ENCODE results near the gene DTD1.
A peak's percentile ranks its signal among the peaks of the same experiment; 100 is the strongest.
"Not testable (repeated sequence)": the region's sequence is repeated elsewhere in the genome, so short reads cannot be mapped to it uniquely, and the experiment has no call there.

Gene DTD1

DNA sequence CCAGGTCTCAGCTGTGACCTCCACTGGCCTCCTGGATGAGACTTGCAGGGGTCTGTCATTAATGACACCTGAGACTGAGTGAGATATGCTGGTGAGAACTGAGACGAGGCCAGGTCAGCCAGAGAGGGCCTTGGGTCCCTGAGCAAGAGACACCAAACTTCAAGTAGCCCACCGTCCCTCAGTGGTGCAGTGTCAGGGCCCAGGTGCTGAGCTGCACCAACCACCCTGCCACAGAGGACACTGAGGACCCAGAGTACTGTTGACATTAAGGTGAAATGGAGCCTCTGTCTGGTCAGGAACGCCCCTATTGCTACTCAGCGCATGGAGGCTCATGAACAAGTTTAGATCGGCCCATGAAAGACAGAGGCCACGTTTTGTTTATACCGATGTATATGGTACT, 161.7 kb downstream of the DTD1 start:
- Mint-ChIP-seq H3K36me3 (peaks cover 31% of the 10 kb centered on the region), H3K27ac (no peak overlapping the region), H3K27me3 (no peaks in the 10 kb centered on the region), H3K4me3 (no peak overlapping the region), H3K4me1 (peaks cover 34% of the 10 kb centered on the region), H3K9me3 (no peaks in the 10 kb centered on the region)
- no peak for ATAC-seq

DNA sequence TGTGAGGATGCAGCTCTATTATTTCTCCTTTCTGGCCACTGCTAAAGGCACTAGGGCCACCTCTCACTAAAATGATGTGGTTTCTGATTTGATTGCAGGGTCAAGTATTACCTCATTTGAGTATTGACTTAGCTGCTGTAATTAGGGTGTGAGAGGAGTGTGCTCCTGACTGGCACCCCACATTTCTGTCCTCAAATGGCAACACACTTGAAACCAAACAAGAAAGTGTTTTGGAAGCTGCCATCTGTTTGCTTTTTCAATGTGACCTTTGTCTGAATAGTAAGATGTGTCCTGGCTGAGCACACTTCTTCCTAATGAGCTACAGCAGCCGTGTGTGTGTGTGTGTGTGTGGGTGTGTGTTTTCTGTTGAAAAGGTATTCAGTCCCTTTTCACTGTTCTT, 162.9 kb downstream of the DTD1 start:
- H3K4me1 Mint-ChIP-seq = peaks cover 35% of the 10 kb centered on the region
- no peak overlapping the region for H3K4me3 Mint-ChIP-seq
- H3K36me3 Mint-ChIP-seq = peaks cover 21% of the 10 kb centered on the region
- ATAC-seq = peak; percentile 35
- H3K27ac Mint-ChIP-seq = peak overlapping the region; percentile 64
- no peaks in the 10 kb centered on the region for H3K9me3 Mint-ChIP-seq
- H3K27me3 Mint-ChIP-seq = no peaks in the 10 kb centered on the region

DNA sequence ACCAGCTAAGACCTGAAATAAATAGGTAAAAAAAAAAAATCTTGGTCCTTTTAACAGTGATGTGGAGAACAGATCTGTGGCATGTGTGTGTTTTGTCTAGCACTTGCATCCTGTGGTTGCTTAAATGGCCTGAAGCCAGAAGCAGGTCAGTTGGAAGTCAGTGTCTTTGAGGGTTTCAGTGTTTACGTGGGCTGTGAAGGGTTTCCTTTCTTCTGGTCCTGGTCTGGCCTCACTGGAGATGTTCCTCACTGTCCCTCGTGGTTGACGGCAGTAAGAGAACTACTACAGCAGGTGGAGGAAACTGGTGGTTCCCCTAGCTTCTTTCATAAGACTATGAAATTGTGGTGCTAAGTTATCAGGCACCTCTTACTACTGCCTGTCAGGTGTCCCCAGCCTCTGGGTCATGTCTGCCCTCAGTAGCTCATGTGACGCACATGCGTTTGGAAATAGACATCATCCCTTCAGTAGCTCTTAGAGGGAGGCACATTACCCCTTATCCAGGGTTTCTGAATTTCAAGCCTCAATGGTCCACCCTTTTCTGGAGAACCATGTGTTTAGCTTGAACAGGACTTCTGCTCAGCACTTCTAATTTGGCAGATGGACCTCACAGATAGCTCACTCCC, 166.3 kb downstream of the DTD1 start:
- Mint-ChIP-seq H3K4me3 (no peak overlapping the region), H3K36me3 (peaks cover 8% of the 10 kb centered on the region), H3K4me1 (peaks cover 39% of the 10 kb centered on the region), H3K9me3 (no peaks in the 10 kb centered on the region), H3K27ac (no peak overlapping the region), H3K27me3 (no peaks in the 10 kb centered on the region)
- ATAC-seq = peak; percentile 91

DNA sequence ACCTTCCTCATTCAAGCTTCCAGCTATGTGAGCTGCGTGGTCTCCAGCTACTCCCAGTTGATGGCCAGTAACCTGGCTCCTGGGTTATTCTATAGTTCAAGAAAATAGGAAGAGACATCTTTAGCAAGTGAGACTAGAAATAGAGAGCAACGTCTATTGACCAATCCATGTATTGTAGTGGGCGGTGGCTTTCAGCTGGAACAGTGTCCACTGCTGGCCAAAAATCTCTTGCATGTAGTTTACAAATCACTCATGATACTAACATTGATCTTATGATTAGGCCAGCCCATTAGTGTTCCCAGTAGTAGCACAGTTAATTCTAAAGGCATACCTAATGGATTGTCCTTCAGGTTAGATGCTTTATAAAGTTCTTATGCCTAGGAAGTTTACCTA, 166.8 kb downstream of the DTD1 start:
- Mint-ChIP-seq H3K4me3 (no peak overlapping the region), H3K4me1 (peaks cover 39% of the 10 kb centered on the region), H3K27me3 (no peaks in the 10 kb centered on the region), H3K36me3 (peaks cover 6% of the 10 kb centered on the region), H3K27ac (no peak overlapping the region), H3K9me3 (no peaks in the 10 kb centered on the region)
- ATAC-seq = no peak

DNA sequence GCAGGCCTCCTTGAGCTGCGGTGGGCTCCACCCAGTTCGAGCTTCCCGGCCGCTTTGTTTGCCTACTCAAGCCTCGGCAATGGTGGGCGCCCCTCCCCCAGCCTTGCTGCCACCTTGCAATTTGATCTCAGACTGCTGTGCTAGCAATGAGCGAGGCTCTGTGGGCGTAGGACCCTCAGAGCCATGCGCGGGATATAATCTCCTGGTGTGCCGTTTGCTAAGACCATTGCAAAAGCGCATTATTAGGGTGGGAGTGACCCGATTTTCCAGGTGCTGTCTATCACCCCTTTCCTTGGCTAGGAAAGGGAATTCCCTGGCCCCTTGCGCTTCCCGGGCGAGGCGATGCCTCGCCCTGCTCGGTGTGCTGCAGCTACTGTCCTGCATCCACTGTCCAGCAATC, 173.0 kb downstream of the DTD1 start:
- not testable (repeated sequence) for H3K27ac Mint-ChIP-seq, H3K27me3 Mint-ChIP-seq, H3K4me3 Mint-ChIP-seq, H3K4me1 Mint-ChIP-seq, ATAC-seq, H3K9me3 Mint-ChIP-seq
- peaks cover 25% of the 10 kb centered on the region for H3K36me3 Mint-ChIP-seq

DNA sequence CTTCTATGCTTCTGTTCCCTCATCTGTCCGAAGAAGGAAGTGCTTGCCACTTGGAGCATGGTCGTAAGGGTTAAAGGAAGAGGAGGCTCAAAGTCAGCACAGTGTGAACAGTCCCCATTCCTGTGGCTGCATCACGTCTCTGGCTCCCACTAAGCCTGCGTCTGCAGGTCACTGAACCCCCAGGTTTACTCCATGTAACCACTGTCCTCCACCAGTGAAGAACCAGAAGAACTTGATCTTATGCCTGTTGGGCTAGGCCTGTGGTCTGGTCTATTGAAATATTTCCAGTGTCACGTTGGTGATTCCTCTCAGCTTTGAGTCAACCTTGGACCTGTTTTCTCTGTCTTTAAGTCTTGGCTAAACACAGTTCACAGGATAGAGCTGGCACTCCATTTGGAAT, 179.8 kb downstream of the DTD1 start:
- no peak for ATAC-seq
- Mint-ChIP-seq H3K9me3 (no peaks in the 10 kb centered on the region), H3K4me3 (no peak overlapping the region), H3K4me1 (no peaks in the 10 kb centered on the region), H3K27ac (no peak overlapping the region), H3K36me3 (peaks cover 20% of the 10 kb centered on the region), H3K27me3 (no peaks in the 10 kb centered on the region)

DNA sequence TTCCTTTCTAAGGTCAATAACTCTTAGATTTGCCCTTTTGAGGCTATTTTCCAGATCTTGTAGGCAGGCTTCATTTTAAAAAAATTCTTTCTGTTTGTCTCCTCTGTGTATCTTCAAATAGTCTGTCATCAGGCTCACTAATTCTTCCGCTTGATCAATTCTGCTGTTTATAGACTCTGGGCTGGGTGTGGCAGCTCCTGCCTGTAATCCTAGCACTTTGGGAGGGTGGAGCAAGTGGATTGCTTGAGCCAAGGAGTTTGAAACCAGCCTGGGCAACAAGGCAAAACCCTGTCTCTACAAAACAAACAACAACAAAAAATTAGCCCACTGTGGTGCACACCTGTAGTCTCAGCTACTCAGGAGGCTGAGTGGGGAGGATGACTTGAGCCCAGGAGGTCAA, 185.7 kb downstream of the DTD1 start:
- no peaks in the 10 kb centered on the region for H3K9me3 Mint-ChIP-seq
- H3K4me1 Mint-ChIP-seq = no peaks in the 10 kb centered on the region
- H3K4me3 Mint-ChIP-seq = no peak overlapping the region
- H3K27me3 Mint-ChIP-seq = peaks cover 12% of the 10 kb centered on the region
- H3K36me3 Mint-ChIP-seq = no peaks in the 10 kb centered on the region
- ATAC-seq = no peak
- no peak overlapping the region for H3K27ac Mint-ChIP-seq

DNA sequence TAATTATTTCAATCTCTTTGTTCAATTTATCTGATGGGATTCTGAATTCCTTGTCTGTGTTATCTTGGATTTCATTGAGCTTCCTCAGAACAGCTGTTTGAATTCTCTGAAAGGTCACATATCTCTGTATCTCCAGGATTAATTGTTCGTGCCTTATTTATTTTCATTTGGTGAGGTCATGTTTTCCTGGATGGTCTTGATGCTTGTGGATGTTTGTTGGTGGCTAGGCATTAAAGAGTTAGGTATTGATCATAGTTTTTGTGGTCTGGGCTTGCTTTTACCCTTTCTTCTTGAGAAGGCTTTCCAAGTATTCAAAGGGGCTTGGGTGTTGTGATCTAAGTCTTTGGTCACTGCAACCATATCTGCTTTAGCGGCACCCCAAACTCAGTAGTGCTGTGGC, 186.4 kb downstream of the DTD1 start:
- H3K9me3 Mint-ChIP-seq = no peaks in the 10 kb centered on the region
- no peaks in the 10 kb centered on the region for H3K36me3 Mint-ChIP-seq
- H3K27me3 Mint-ChIP-seq = peaks cover 12% of the 10 kb centered on the region
- ATAC-seq = no peak
- no peaks in the 10 kb centered on the region for H3K4me1 Mint-ChIP-seq
- H3K27ac Mint-ChIP-seq = no peak overlapping the region
- H3K4me3 Mint-ChIP-seq = no peak overlapping the region

DNA sequence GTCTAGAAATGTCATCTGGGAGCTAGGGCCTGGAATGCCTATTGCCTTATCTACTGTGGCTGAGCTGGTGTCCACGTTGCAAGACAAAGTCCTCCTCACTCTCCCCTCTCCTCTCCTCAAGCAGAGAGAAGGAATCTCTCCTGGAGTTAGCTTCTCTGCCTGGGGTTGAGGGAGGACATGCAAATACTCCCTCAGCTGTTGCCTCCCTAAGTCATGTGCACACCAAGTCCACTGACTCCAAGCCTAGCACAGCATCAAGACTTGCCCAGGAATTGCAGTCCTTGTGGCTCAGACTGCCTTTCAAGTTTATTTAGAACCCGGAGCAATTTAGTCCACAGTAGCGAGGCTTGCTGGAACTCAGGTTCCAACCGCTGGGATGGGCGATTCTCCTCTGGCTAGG, 187.8 kb downstream of the DTD1 start:
- no peak for ATAC-seq
- Mint-ChIP-seq H3K36me3 (no peaks in the 10 kb centered on the region), H3K9me3 (no peaks in the 10 kb centered on the region), H3K27ac (no peak overlapping the region), H3K4me3 (no peak overlapping the region), H3K27me3 (peaks cover 12% of the 10 kb centered on the region), H3K4me1 (no peaks in the 10 kb centered on the region)

DNA sequence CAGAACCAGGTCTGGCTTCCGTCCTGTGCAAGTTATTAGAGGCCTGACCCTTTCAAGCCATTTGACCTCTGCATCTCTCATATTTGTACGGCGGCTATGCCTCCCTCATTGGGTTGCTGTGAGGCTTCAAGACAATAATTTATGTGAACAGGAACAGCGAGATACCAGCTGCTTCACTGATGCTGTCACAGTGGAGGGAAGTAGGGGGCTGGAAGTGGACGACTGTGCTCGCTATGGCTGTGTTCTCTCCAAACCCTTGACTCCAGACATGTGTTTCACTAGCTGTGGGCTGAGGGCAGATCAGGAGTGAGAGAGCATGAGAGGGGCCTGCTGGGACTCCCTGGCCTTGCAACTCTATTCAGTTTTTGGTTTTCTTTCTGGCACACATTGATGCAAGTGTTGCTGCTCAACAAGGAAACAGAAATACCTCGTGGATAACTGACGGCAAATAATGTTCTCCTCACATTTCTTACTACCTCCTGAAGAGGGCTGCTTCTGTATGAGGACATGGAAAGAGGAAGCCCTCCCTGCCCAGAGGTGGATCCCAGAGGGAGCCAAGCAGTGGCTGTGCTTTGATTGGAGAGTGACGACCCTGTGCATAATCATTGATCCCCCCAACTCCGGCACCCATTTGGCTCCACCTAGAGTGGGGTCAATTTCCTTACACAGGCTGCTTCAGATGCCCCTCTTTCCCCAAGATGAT, 191.0 kb downstream of the DTD1 start:
- no peak for ATAC-seq
- Mint-ChIP-seq H3K4me1 (no peaks in the 10 kb centered on the region), H3K27ac (no peak overlapping the region), H3K27me3 (peaks cover under 1% of the 10 kb centered on the region), H3K36me3 (no peaks in the 10 kb centered on the region), H3K9me3 (no peaks in the 10 kb centered on the region), H3K4me3 (no peak overlapping the region)

DNA sequence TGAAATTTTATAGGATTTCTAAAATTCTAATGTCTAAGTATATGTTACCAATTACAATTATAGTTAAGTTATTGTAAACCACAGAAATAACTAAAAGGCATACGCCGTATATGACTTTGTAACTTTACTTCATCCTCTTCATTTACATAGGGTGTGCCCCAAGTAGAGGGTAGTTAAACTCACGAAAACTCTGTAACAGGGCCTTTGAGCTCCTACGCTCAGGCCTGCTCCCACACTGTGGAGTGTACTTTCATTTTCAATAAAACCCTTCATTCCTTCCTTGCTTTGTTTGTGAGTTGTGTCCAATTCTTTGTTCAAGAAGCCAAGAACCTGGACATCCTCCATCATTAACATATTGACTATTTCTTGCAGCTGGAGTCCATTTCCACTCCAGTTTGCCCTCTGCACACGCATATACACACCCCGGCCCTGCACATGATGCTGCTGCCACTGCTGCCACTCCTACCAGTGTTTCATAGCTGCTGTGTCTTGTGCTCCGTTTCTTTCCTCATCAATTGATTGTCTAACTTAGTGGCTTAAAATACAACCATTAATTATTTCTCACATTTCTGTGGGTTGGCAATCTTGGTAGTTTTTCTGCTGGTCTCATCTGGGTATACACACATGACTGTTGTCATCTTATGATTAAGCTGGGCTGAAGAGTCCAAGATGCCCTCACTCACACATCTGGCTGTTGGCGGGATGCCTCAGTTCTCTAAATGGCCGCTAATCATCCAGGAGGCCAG, 192.7 kb downstream of the DTD1 start:
- Mint-ChIP-seq H3K4me3 (no peak overlapping the region), H3K27ac (no peak overlapping the region), H3K27me3 (no peaks in the 10 kb centered on the region), H3K9me3 (no peaks in the 10 kb centered on the region), H3K36me3 (no peaks in the 10 kb centered on the region), H3K4me1 (no peaks in the 10 kb centered on the region)
- no peak for ATAC-seq

DNA sequence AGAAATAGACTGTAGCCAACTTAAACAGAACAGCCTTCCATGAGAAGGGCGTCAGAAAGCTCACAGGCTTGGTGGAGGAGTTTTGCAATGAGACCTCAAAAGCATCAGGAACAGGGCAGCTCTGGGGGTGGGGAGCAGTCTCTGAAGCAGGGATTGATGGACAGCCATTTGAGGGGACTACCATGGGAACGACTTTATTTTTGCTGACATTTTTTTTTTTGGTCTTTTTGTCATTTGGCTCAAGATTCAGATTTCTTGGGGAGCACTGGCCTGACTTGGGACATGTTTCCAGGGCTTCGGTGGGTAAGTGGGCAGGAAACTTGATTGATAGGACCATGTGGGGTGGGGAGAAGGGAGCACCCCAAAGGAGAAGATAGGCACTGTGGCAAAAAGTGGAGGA, 193.7 kb downstream of the DTD1 start:
- Mint-ChIP-seq H3K4me1 (no peaks in the 10 kb centered on the region), H3K27me3 (no peaks in the 10 kb centered on the region), H3K36me3 (no peaks in the 10 kb centered on the region), H3K27ac (no peak overlapping the region), H3K4me3 (no peak overlapping the region), H3K9me3 (no peaks in the 10 kb centered on the region)
- ATAC-seq = no peak

DNA sequence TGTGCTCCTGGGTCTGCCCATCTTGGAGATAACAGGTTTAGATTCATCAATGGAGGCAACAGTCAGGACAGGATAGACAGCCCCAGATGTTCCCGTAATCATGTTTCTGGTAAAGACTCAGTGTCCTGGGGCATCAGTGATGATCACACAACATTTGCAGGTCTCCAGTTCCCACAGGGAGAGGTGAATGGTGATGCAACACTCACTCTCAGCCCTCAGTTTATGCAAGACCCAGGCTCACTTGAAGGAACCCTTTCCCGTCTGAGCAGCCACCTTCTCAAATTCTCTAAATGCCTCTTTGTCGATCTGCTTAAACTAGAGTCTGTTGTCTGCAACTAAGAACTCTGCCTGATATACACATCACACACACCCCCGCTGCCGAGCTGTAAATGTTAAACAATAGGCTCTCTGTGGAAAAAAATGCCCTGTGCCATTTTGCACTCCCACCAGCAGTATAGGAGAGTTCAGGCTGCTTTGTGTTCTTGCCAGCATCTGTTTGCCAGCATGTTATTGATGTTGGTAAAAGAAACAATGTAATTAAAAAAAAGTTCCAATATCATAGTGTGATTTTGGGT, 195.6 kb downstream of the DTD1 start:
- peaks cover 5% of the 10 kb centered on the region for H3K9me3 Mint-ChIP-seq
- H3K4me1 Mint-ChIP-seq = no peaks in the 10 kb centered on the region
- no peak overlapping the region for H3K4me3 Mint-ChIP-seq
- H3K27ac Mint-ChIP-seq = no peak overlapping the region
- no peaks in the 10 kb centered on the region for H3K36me3 Mint-ChIP-seq
- no peak for ATAC-seq
- no peaks in the 10 kb centered on the region for H3K27me3 Mint-ChIP-seq

DNA sequence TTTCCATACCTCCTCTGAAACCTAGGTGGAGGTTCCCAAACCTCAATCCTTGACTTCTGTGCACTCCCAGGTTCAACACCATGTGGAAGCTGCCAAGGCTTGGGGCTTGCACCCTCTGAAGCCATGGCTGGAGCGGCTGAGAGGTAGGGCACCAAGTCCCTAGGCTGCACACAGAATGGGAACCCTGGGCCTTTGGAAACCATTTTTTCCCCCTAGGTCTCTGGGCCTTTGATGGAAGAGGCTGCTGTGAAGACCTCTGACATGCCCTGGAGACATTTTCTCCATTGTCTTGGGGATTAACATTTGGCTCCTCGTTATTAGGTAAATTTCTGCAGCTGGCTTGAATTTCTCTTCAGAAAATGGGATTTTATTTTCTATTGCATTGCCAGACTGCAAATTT, 199.2 kb downstream of the DTD1 start:
- H3K36me3 Mint-ChIP-seq, H3K4me1 Mint-ChIP-seq, H3K9me3 Mint-ChIP-seq, H3K27ac Mint-ChIP-seq, H3K4me3 Mint-ChIP-seq, ATAC-seq: not testable (repeated sequence)
- H3K27me3 Mint-ChIP-seq = peaks cover 16% of the 10 kb centered on the region

DNA sequence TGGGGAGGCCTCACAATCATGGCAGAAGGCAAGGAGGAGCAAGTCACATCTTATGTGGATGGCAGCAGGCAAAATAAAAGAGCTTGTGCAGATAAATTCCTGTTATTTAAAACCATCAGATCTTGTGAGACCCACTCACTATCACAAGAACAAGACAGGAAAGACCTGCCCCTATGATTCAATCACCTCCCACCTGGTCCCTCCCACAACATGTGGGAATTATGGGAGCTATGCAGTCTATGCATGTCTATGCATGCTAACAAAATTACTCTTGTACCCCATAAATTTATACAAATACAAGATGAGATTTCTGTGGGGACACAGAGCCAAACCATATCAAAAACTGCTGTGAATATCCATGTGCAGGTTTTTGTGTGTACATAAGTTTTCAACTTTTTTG, 200.2 kb downstream of the DTD1 start:
- Mint-ChIP-seq H3K27me3 (peaks cover 25% of the 10 kb centered on the region), H3K36me3 (no peaks in the 10 kb centered on the region), H3K9me3 (peaks cover 7% of the 10 kb centered on the region), H3K27ac (no peak overlapping the region), H3K4me3 (no peak overlapping the region), H3K4me1 (no peaks in the 10 kb centered on the region)
- no peak for ATAC-seq

DNA sequence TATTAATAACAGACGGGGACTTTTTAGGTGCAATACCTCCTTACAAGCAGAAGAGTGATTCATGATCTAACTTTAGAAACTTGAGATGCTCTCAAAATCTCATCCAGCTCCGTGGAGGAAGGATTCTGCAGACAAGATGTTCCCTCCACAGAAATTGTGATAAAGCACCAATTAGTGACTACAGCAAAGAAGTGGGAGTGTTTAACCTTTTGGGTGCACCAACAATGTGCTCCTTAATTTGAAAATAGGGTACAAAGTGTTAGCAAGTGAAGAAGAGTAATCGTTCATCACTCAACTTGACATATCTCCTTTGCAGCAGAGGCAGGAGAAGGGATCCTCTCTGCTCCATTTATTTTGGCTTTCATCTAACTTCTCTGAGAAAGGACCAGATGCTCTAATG, 202.9 kb downstream of the DTD1 start:
- no peak for ATAC-seq
- Mint-ChIP-seq H3K4me3 (no peak overlapping the region), H3K9me3 (peaks cover 7% of the 10 kb centered on the region), H3K27ac (no peak overlapping the region), H3K36me3 (no peaks in the 10 kb centered on the region), H3K4me1 (peaks cover 10% of the 10 kb centered on the region), H3K27me3 (peaks cover 26% of the 10 kb centered on the region)
